IMR-90 (cell line): ENCODE results near the gene CARD16. TPM values are rescaled to one million over a fixed set of nuclear protein-coding genes. Genes with fewer than 3 reads are reported as not detected.

Experiments used
- ATAC-seq: fragments of 200-7000 bp; cut with Tn5 transposase; 2 replicates; pipeline ENCODE4 v1.9.1; 2020; ENCODE audit warnings: low read depth, mild to moderate bottlenecking, moderate library complexity
- BruUV-seq: library from RNA; stranded (reverse); fragments of 400-500 nt; replicated peaks from 2 replicates; lab custom pipeline; 2021; lab: Mats Ljungman, UMichigan
- CTCF ChIA-PET: fragments of 300-600 bp; formaldehyde crosslinking; extraction: SDS; loops from one replicate; lab custom pipeline; 2021; ENCODE audit warnings: antibody characterized with exemption; lab: Yijun Ruan, JAX
- POLR2A ChIA-PET: fragments of 300-600 bp; sonication (Branson Sonifier 250); formaldehyde crosslinking; loops from one replicate; lab custom pipeline; 2022; ENCODE audit warnings: antibody characterized with exemption; ENCODE audit not compliant: unreplicated experiment; lab: Charles Lee
- DNase-seq: peaks from one replicate; pipeline ENCODE4 v3.0.0; 2013
- H2AFZ ChIP-seq: replicated peaks from 2 replicates; pipeline ENCODE3; 2013; ENCODE audit warnings: low read length, mild to moderate bottlenecking; ENCODE audit not compliant: poor library complexity
- H2AK5ac ChIP-seq: 2 replicates; pipeline ENCODE4 v1.6.1; 2013; ENCODE audit warnings: low read depth, low read length, inconsistent platforms
- H2AK9ac ChIP-seq: replicated peaks from 2 replicates; pipeline ENCODE3; 2013; ENCODE audit warnings: mild to moderate bottlenecking, low read depth, low read length, moderate library complexity; ENCODE audit not compliant: poor library complexity
- H2BK120ac ChIP-seq: 2 replicates; pipeline ENCODE4 v1.6.1; 2013; ENCODE audit warnings: low read depth, low read length, inconsistent platforms
- H2BK15ac ChIP-seq: 3 replicates; pipeline ENCODE4 v1.6.1; 2013; ENCODE audit warnings: low read depth, low read length, inconsistent platforms
- H2BK20ac ChIP-seq: 2 replicates; pipeline ENCODE4 v1.6.1; 2013; ENCODE audit warnings: low read depth, mild to moderate bottlenecking, inconsistent platforms, low read length, moderate library complexity
- H2BK5ac ChIP-seq: 2 replicates; pipeline ENCODE4 v1.6.1; 2013; ENCODE audit warnings: mild to moderate bottlenecking, low read depth, low read length, inconsistent platforms; ENCODE audit not compliant: poor library complexity, severe bottlenecking
- H3K14ac ChIP-seq: replicated peaks from 2 replicates; pipeline ENCODE4 v1.6.1; 2013; ENCODE audit warnings: low read depth, low read length, inconsistent platforms
- H3K18ac ChIP-seq: 2 replicates; pipeline ENCODE4 v1.6.1; 2013; ENCODE audit warnings: low read depth, low read length, control low read depth
- H3K23ac ChIP-seq: 2 replicates; pipeline ENCODE4 v1.6.1; 2013; ENCODE audit warnings: low read depth, low read length, inconsistent platforms
- H3K27ac ChIP-seq: 2 replicates; pipeline ENCODE4 v1.5.1; 2013; ENCODE audit warnings: mild to moderate bottlenecking, control low read depth, low read length; ENCODE audit not compliant: insufficient read depth
- H3K27me3 ChIP-seq: 2 replicates; pipeline ENCODE4 v1.6.1; 2013; ENCODE audit warnings: low read length; ENCODE audit not compliant: control insufficient read depth, insufficient read depth
- H3K36me3 ChIP-seq: 2 replicates; pipeline ENCODE4 v1.6.1; 2013; ENCODE audit warnings: low read length, mixed read lengths; ENCODE audit not compliant: control insufficient read depth, insufficient read depth
- H3K4ac ChIP-seq: 2 replicates; pipeline ENCODE4 v1.6.1; 2013; ENCODE audit warnings: low read depth, low read length, inconsistent platforms
- H3K4me1 ChIP-seq: 2 replicates; pipeline ENCODE4 v1.6.1; 2013; ENCODE audit warnings: low read length, mixed read lengths; ENCODE audit not compliant: control insufficient read depth, insufficient read depth
- H3K4me2 ChIP-seq: 2 replicates; pipeline ENCODE4 v1.6.1; 2013; ENCODE audit warnings: low read depth, mild to moderate bottlenecking, control low read depth, low read length, moderate library complexity
- H3K4me3 ChIP-seq: 2 replicates; pipeline ENCODE4 v1.5.1; 2013; ENCODE audit warnings: low read depth, mild to moderate bottlenecking, control low read depth, low read length, moderate library complexity; ENCODE audit not compliant: insufficient read depth
- H3K56ac ChIP-seq: 2 replicates; pipeline ENCODE4 v1.6.1; 2013; ENCODE audit warnings: low read length, inconsistent platforms; ENCODE audit not compliant: insufficient read depth; ENCODE audit errors: extremely low read depth
- H3K79me1 ChIP-seq, 2 experiments: 2 replicates each; pipeline ENCODE4 v1.6.1; 2013; ENCODE audit warnings: low read length in 2 of 2, inconsistent platforms in 1 of 2, low read depth in 1 of 2
- H3K9ac ChIP-seq: 2 replicates; pipeline ENCODE4 v1.6.1; 2013; ENCODE audit warnings: low read depth, low read length, control low read depth
- H3K9me1 ChIP-seq: 2 replicates; pipeline ENCODE4 v1.6.1; 2013; ENCODE audit warnings: low read length, inconsistent platforms; ENCODE audit not compliant: insufficient read depth
- H3K9me3 ChIP-seq: 2 replicates; pipeline ENCODE4 v1.6.1; 2013; ENCODE audit warnings: low read length; ENCODE audit not compliant: control insufficient read depth, insufficient read depth
- H4K20me1 ChIP-seq: 2 replicates; pipeline ENCODE4 v1.6.1; 2013; ENCODE audit warnings: low read length, inconsistent platforms; ENCODE audit not compliant: insufficient read depth
- H4K5ac ChIP-seq: 2 replicates; pipeline ENCODE4 v1.6.1; 2013; ENCODE audit warnings: mild to moderate bottlenecking, low read depth, low read length, control low read depth
- H4K8ac ChIP-seq, 2 experiments: 2 replicates each; pipeline ENCODE4 v1.6.1; 2013; ENCODE audit warnings: low read depth in 2 of 2, low read length in 2 of 2, control low read depth in 1 of 2, inconsistent platforms in 1 of 2
- H4K91ac ChIP-seq: 2 replicates; pipeline ENCODE4 v1.6.1; 2013; ENCODE audit warnings: low read depth, low read length, inconsistent platforms; ENCODE audit not compliant: insufficient read depth
- BHLHE40 ChIP-seq: fragments of 150-350 bp; IDR thresholded peaks from 2 replicates; pipeline ENCODE4 v1.6.1; 2016; ENCODE audit warnings: mild to moderate bottlenecking, low read depth, low read length
- CEBPB ChIP-seq: IDR thresholded peaks from 2 replicates; pipeline ENCODE4 v1.6.1; 2012; ENCODE audit warnings: low read depth, low read length, improper control_type of control experiment
- CTCF ChIP-seq: conservative IDR thresholded peaks from 2 replicates; pipeline ENCODE4 v1.5.1; 2012; ENCODE audit warnings: mild to moderate bottlenecking, low read depth, low read length, improper control_type of control experiment
- ELK1 ChIP-seq: fragments of 150-350 bp; IDR thresholded peaks from 2 replicates; pipeline ENCODE4 v1.6.1; 2016; ENCODE audit warnings: low read depth, mild to moderate bottlenecking, low read length, moderate library complexity, borderline replicate concordance
- FOS ChIP-seq: fragments of 150-350 bp; IDR thresholded peaks from 2 replicates; pipeline ENCODE4 v1.6.1; 2016; ENCODE audit warnings: low read depth, low read length
- MAZ ChIP-seq: IDR thresholded peaks from 2 replicates; pipeline ENCODE4 v1.6.1; 2012; ENCODE audit warnings: low read depth, mild to moderate bottlenecking, low read length, improper control_type of control experiment, moderate library complexity, borderline replicate concordance
- RCOR1 ChIP-seq: IDR thresholded peaks from 2 replicates; pipeline ENCODE4 v1.6.1; 2012; ENCODE audit warnings: mild to moderate bottlenecking, low read length, improper control_type of control experiment; ENCODE audit not compliant: insufficient replicate concordance
- SMC3 ChIP-seq: fragments of 150-350 bp; IDR thresholded peaks from 2 replicates; pipeline ENCODE4 v1.6.1; 2016; ENCODE audit warnings: low read depth, mild to moderate bottlenecking, antibody characterized with exemption, low read length, moderate library complexity
- USF2 ChIP-seq: fragments of 150-350 bp; IDR thresholded peaks from 2 replicates; pipeline ENCODE4 v1.6.1; 2017; ENCODE audit warnings: mild to moderate bottlenecking, antibody characterized with exemption, low read length, low read depth
- WGBS, 2 experiments: methylation state at CpG; one replicate each; pipeline versions ENCODE4 v1.1.5 to v1.1.7; 2013; ENCODE audit warnings: missing lambda C conversion rate in 2 of 2; ENCODE audit not compliant: insufficient read length in 1 of 2; ENCODE audit errors: extremely low coverage in 2 of 2; 5-methylcytosine and 5-hydroxymethylcytosine counted together
- dilution Hi-C: fragments of 300-500 bp; cut with HindIII; formaldehyde crosslinking; loops from one replicate; pipeline ENCODE4 v1.14.3; 2018; ENCODE audit warnings: low sequenced_read_pairs; ENCODE audit not compliant: unreplicated experiment
- in situ Hi-C: fragments of 300-500 bp; cut with MboI; formaldehyde crosslinking; loops from 3 replicates; pipeline ENCODE4 v1.14.3; 2019; ENCODE audit warnings: low sequenced_read_pairs, inconsistent platforms, mixed read lengths
- intact Hi-C: fragments of 100-400 bp; cut with micrococcal nuclease; formaldehyde crosslinking; loops from 2 replicates; pipeline ENCODE4 v1.10.0; 2022
- polyA plus RNA-seq, 3 experiments: library from polyadenylated mRNA; depleted of rRNA; stranded (reverse); fragments of >200 nt; gene quantifications; 2 replicates each; pipeline ENCODE4 v1.2.3, GENCODE V29; 2012; ENCODE audit warnings: low replicate concordance in 1 of 3
- total RNA-seq: library from RNA; depleted of rRNA; stranded (reverse); fragments of >200 nt; gene quantifications from 2 replicates; pipeline ENCODE4 v1.2.3, GENCODE V29; 2012

Gene CARD16
- total and polyA plus RNA-seq, 2 of the 4 experiments (the other 2 are of a cell fraction), result 7.9 to 29.2 TPM

- H3K9me3 ChIP-seq, result no peaks in the 10 kb centered on the region
- H2BK15ac ChIP-seq, result no peak overlapping the region
- H3K79me1 ChIP-seq, result no peaks in the 10 kb centered on the region
- H2AK5ac ChIP-seq, result no peak overlapping the region
- in situ Hi-C loops (no loop called here), dilution Hi-C loops (no loop called here), intact Hi-C loops (no loop called here)
- no TSS peak for BruUV-seq
- H3K14ac ChIP-seq, result no peak overlapping the region
- H3K4me3 ChIP-seq, result no peak overlapping the region
- H3K23ac ChIP-seq, result no peak overlapping the region
- H3K4me1 ChIP-seq, result no peaks in the 10 kb centered on the region
- CTCF ChIA-PET, result no interaction called here
- POLR2A ChIA-PET, result no interaction called here
- no peak overlapping the region for H3K4me2 ChIP-seq
- no peak overlapping the region for H3K9ac ChIP-seq
- H4K91ac ChIP-seq, result no peak overlapping the region
- no peaks in the 10 kb centered on the region for H3K27me3 ChIP-seq
- TF ChIP-seq USF2 (no peak), RCOR1 (no peak), CEBPB (no peak), CTCF (no peak), SMC3 (no peak), FOS (no peak), BHLHE40 (no peak), MAZ (no peak), ELK1 (no peak)
- no peak overlapping the region for H4K5ac ChIP-seq
- H2BK20ac ChIP-seq, result no peak overlapping the region
- H2AFZ ChIP-seq, result no peak overlapping the region
- H4K8ac ChIP-seq, result no peak overlapping the region
- H3K18ac ChIP-seq, result no peak overlapping the region
- H2BK5ac ChIP-seq, result no peak overlapping the region
- WGBS, 2 experiments, result no CpG with 5 or more reads among the region's 2 CpGs
- H2AK9ac ChIP-seq, result no peak overlapping the region
- no peak overlapping the region for H3K27ac ChIP-seq
- DNase-seq (no peak), ATAC-seq (no peak)
- H3K4ac ChIP-seq, result no peak overlapping the region
- H4K20me1 ChIP-seq, result no peaks in the 10 kb centered on the region
- H3K9me1 ChIP-seq, result no peaks in the 10 kb centered on the region
- no peaks in the 10 kb centered on the region for H3K36me3 ChIP-seq
- no peak overlapping the region for H2BK120ac ChIP-seq
- no peak overlapping the region for H3K56ac ChIP-seq
These were observed 9.8 kb upstream of the CARD16 start for GRCh38 chr11:105054723-105055493.
